Activated CD4-positive, alpha-beta T cell treated with anti-CD3 and anti-CD28 coated beads, Interleukin-2, amount 50 U/mL, for 48 hours (primary cell): ENCODE results near the gene MAB21L3.

ENCODE experiments used
- DNase-seq, 2 experiments: peaks; one replicate each; pipeline ENCODE4 v3.0.0-alpha.2; 2020

Gene MAB21L3

DNA sequence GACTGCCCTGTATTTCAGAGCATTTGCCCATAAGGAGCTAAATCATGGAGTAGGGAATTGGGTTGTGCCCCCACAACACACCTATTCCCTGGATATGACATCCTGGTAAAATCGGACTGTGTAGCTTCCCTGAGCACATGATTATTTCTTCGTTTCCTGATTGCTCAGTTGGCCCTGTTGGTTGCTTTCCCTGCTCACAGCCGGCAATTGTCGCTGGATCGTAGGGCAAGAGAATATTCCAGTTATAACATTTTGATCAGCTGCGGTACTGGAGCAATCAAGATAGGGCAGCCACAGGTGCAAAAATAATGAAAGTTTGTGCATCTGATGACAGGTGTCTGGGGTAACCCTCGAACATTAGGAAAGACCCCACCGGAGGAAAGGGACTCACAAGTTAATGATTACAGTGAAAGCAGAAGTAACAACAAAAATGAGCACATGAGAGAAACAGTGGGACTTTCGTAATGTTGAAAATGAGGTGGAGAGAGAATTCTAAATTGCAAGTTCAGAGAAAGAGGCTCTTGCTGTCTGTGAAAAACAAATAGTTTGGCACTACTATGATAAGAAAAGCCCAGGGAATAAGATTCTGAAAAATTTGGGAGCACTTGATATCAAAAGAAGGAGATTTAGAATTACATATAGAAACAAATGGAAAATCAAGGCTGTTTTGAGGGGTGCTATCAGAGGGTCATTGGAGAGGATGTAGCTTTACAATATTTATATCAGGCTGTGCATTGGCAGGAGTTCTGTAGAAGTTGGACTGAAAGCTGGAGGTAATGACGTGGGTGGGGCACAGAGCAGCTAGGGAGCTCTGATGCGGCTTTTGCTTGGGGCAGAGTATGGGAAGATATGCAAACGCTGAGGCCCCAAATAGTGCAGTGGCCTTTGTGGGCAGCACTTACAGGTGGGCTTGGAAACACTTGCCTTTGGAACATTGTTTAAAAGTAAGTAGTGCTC is at the start of gene MAB21L3:
MAB21L3 (plus strand) TSS at position 833 of the 957 bp plus-strand sequence. CDS start 1,217 bp downstream, outside the sequence.
- no peak for DNase-seq

- no peak for DNase-seq
These were observed 49.0 kb upstream of the MAB21L3 start for GRCh38 chr1:116062201-116062600.

GRCh38 chr1:116064616-116065015 is 46.6 kb upstream of the MAB21L3 start:
- no peak for DNase-seq

DNA sequence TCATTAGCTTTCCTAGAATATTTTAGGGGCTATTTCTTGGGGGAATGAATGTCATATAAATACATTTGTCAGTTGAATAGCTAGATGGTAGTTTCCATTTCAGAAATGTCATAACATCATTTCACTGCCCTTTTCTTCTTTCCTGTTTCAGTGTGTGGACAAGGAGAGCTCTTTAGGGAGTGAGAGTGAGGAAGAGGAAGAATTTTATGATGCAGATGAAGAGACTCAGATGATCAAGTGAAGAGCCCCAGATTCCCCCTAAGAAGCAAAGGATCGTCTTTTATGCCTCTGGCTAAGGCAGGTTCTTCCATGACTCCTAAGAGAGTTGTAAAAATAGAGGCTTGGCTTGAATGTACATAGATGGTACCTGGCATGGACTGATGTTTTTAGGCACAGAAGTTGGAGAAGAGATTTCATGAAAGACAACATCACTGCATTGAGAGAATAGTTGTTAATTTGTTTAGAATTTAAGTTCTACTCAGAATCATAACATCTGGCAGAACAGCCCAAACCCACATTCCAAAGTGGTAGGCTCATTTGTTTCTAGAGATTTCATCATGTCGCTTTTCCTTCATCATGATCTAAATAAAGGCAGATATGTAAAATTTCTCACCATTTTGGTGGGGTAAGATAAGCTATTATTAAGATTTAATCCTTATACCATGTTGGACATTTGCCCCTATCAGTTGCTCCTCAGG is 44.2 kb upstream of the MAB21L3 start:
- DNase-seq, result no peak

DNA sequence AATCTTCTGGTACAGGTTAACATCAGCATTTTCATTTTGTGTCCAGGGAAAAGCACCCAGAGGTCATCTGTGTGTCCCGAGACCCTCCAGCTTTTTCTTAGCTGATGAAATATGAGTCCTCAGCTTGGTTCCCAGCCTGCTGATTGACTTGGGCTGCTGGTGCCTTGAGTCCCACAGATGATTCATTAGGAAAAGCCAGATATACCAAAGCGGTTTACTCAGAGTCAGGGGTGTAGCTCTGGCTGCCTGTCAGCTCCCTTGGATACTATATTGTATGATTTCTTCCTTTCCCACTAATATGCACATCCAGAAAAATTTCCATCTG is 43.7 kb upstream of the MAB21L3 start:
- no peak for DNase-seq

GRCh38 chr1:116075575-116075974 is 35.6 kb upstream of the MAB21L3 start:
- no peak for DNase-seq

- no peak for DNase-seq
These were observed 35.2 kb upstream of the MAB21L3 start for GRCh38 chr1:116075990-116076389.

- no peak for DNase-seq
These were observed 34.4 kb upstream of the MAB21L3 start for GRCh38 chr1:116076831-116077230.

DNA sequence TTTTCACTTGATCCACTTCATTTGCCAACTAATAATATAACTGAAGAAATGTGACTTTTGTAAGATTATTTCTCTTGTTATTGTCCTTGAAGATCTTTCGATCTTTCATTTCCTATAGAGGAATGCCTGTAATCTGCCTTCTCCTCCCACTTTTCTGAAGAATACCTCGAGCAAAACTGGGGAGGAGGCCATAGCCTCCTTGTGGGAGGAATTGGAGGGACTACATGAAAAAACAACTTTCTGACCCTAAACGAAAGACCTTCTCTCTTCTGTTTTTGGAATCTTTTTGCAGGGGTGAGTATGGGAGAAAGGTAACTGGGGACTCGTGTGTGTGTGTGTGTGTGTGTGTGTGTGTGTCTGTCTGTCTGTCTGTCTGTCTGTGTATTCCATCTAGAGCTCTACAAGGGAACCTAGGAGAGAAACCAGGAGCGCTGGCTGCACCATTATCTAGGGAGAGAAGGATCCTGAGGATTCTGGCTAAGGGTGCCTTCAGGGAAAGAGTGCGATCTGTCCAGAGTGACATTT is 32.4 kb upstream of the MAB21L3 start:
- no peak for DNase-seq

DNA sequence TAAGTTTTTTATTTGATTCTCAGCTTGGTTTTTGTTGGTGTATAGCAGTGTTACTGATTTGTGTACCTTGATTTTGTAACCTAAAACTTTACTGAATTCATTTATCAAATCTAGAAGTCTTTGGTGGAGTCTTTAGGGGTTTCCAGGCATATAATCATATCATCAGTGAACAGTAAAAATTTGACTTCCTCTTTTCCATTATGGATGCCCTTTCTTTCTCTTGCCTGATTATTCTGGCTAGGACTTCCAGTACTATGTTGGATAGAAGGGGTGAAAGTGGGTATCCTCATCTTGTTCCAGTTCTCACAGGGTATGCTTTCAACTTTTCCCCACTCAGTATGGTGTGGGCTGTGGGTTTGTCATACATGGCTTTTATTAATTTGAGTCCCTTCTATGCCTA is 23.6 kb upstream of the MAB21L3 start:
- no peak for DNase-seq

DNA sequence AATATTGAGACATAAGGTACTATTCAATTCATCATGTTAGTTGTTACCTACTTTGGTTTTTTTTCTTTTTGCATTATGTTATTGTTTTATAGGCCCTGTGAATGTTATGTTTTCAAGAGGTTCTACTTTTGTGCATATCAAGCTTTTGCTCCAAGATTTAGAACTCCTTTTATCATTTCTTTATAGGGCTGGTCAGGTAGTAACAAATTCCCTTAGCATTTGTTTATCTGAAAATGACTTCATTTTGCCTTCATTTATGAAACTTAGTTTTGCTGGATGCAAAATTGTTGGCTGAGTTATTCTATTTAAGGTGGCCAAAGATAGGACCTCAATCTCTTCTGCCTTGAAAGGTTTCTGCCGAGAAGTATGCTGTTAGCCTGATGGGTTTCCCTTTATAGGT is 21.3 kb upstream of the MAB21L3 start:
- no peak for DNase-seq

GRCh38 chr1:116091083-116091482 is 20.1 kb upstream of the MAB21L3 start:
- no peak for DNase-seq

- no peak for DNase-seq
These were observed 18.3 kb upstream of the MAB21L3 start for GRCh38 chr1:116092752-116093489.

GRCh38 chr1:116095027-116095426 is 16.2 kb upstream of the MAB21L3 start:
- DNase-seq, result no peak

DNA sequence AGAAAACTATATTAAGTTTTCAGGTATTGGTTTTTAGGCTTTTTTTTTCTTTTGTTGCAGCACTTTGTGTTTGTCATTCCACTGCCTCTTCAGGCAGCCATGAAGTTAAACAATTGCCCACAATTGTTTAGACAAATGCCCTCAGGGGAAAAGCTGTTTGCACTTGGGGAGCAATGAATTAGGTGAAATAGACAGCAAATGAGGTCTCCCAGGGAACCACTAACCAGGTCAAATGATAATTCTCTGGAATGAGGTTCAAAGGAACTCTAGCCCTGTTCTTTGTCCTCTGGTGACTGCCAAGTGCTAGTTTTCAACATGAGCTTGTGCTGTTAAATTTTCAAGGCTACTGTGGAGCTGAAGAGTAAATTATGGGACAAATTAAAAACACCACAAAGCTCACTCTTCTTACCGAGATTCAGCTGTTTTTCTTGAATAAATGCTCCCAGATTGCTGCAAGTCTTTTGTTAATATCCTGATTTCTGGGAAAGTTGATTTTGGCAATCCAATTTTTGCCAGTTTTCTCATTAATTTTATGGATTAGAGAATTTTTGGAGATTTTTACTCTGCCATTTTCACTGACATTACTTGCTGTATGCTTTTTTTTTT is 15.1 kb upstream of the MAB21L3 start:
- no peak for DNase-seq

- no peak for DNase-seq
These were observed 13.6 kb upstream of the MAB21L3 start for GRCh38 chr1:116097626-116098025.

DNA sequence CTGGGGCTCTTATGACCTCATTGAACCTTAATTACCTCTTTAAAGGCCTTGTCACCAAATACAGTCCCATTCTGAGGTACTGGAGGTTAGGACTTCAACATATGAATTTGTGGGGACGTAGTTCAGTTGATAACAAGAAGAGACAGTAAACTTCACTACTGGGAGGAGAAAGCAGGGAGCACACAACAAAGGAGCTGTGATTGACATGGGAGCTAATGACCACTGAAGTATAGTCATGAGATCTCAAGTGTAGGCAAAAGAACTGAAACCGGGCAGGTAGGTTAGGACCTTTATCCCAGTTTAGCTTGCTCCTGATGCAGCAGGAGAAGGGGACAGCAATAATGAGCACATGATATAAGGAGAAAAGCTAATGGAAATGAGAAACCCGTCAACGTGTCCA is 11.8 kb upstream of the MAB21L3 start:
- DNase-seq, result no peak

GRCh38 chr1:116099919-116100318 is 11.3 kb upstream of the MAB21L3 start:
- DNase-seq, result no peak

- no peak for DNase-seq
These were observed 6.5 kb upstream of the MAB21L3 start for GRCh38 chr1:116104667-116105066.

DNA sequence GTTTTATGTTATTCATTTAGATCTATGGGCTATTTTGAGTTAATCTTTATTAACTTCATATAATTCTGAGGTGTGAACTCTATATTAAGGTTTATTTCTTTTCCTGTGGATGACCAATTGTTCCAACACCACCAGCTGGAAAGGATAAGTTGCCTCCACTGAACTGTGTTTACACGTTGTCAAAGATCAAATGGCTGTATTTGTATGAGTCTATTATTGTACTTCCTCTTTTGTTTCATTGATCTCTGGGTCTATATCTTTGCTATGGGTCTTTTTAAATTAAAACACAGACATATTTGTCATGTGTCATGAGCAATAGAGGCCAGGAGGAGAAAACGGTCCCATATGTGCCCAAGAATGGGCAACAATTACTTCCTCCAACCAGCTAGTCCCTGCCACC is 5.2 kb upstream of the MAB21L3 start:
- no peak for DNase-seq

DNA sequence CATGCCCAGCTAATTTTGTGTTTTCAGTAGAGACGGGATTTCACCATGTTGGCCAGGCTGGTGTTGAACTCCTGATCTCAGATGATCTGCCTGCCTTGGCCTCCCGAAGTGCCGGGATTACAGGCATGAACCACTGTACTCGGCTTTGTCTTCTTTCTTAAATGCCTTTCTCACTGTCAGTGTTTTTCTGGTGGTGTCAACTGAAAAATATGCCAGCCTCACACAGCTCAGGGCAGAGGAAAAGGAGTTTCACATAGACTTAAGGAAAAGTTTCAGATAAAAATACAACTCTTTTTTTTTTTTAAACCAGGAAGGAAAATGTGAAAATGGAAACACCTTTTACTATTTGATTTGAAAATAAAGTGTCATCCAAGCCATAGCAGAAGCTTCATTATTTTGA is 4.6 kb upstream of the MAB21L3 start:
- no peak for DNase-seq

DNA sequence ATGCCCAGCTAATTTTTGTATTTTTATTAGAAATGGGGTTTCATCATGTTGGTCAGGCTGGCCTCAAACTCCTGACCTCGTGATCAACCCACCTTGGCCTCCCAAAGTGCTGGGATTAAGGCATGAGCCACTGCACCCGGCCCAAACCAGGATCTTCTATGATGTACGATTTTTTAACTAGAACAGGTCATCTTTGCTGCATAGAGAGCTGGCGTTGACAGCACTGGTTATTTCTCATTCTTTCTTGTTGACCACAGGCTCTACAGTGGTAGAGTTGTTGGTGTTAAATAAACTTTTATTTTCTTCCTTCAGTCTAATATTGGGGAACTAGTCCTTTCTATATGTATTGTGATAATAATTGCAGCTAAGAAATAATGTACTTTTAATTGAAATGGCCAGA is 3.8 kb upstream of the MAB21L3 start:
- no peak for DNase-seq

GRCh38 chr1:116111524-116112021 is 374 bp downstream of the MAB21L3 start:
- DNase-seq, result no peak
